Effector CD8-positive, alpha-beta T cell (primary cell): Measurements from ENCODE around the gene C5orf46.
"Not testable (repeated sequence)": the region's sequence is repeated elsewhere in the genome, so short reads cannot be mapped to it uniquely, and the experiment has no call there.

Source experiments
- DNase-seq: peaks from one replicate; lab custom pipeline; 2025; lab: John Stamatoyannopoulos, UW
- total RNA-seq, 4 experiments: gene quantifications; one replicate each; lab custom pipeline; 2026; lab: John Stamatoyannopoulos, UW

Gene C5orf46
- 0 reads per million in 4 experiments for total RNA-seq

GRCh38 chr5:147906326-147907095 lies at the start of gene C5orf46:
C5orf46 (minus strand) TSS chr5:147906538; CDS start chr5:147906501, 37 bp downstream.
- DNase-seq: no peak

- DNase-seq: no peak
Measured at GRCh38 chr5:147954971-147955370, 48.6 kb upstream of the C5orf46 start.

GRCh38 chr5:147949711-147950573 lies 43.6 kb upstream of the C5orf46 start:
- no peak for DNase-seq

- DNase-seq: not testable (repeated sequence)
Measured at GRCh38 chr5:147946658-147947274, 40.4 kb upstream of the C5orf46 start.

GRCh38 chr5:147939431-147940114 lies 33.2 kb upstream of the C5orf46 start:
- DNase-seq: no peak

- no peak for DNase-seq
Measured at GRCh38 chr5:147935032-147935431, 28.7 kb upstream of the C5orf46 start.

GRCh38 chr5:147930769-147931168 lies 24.4 kb upstream of the C5orf46 start:
- no peak for DNase-seq

- DNase-seq: no peak
Measured at GRCh38 chr5:147927901-147928300, 21.6 kb upstream of the C5orf46 start.

GRCh38 chr5:147925020-147925419 lies 18.7 kb upstream of the C5orf46 start:
- DNase-seq: no peak

- no peak for DNase-seq
Measured at GRCh38 chr5:147921136-147921535, 14.8 kb upstream of the C5orf46 start.

GRCh38 chr5:147920420-147921030 lies 14.2 kb upstream of the C5orf46 start:
- DNase-seq: no peak

GRCh38 chr5:147918899-147919298 lies 12.6 kb upstream of the C5orf46 start:
- DNase-seq: no peak

GRCh38 chr5:147918101-147918685 lies 11.9 kb upstream of the C5orf46 start:
- DNase-seq: no peak

- no peak for DNase-seq
Measured at GRCh38 chr5:147913786-147914185, 7.4 kb upstream of the C5orf46 start.

GRCh38 chr5:147912011-147912410 lies 5.7 kb upstream of the C5orf46 start:
- DNase-seq: no peak

GRCh38 chr5:147911427-147911826 lies 5.1 kb upstream of the C5orf46 start:
- DNase-seq: no peak

- no peak for DNase-seq
Measured at GRCh38 chr5:147904110-147904509, 2.2 kb downstream of the C5orf46 start.

- no peak for DNase-seq
Measured at GRCh38 chr5:147902609-147903115, 3.7 kb downstream of the C5orf46 start.

- DNase-seq: no peak
Measured at GRCh38 chr5:147901599-147902039, 4.7 kb downstream of the C5orf46 start.

- no peak for DNase-seq
Measured at GRCh38 chr5:147898875-147899401, 7.4 kb downstream of the C5orf46 start.
